GM12878 (cell line): Measurements from ENCODE around the gene SIGLEC12. TPM values are rescaled to one million over a fixed set of nuclear protein-coding genes. Genes with fewer than 3 reads are reported as not detected.

Source experiments
- ATAC-seq: fragments of 200-7000 bp; cut with Tn5 transposase; 3 replicates; pipeline ENCODE4 v1.9.1; 2020; ENCODE audit warnings: mild to moderate bottlenecking, moderate library complexity
- BruUV-seq: library from RNA; stranded (reverse); fragments of 400-500 nt; replicated peaks from 2 replicates; lab custom pipeline; 2021; lab: Mats Ljungman, UMichigan
- CTCF ChIA-PET: fragments of 300-600 bp; sonication (Branson Sonifier 250); formaldehyde crosslinking; extraction: SDS; loops from one replicate; lab custom pipeline; 2021; ENCODE audit warnings: inconsistent platforms; lab: Yijun Ruan, JAX
- POLR2A ChIA-PET: fragments of 350-600 bp; formaldehyde crosslinking; extraction: SDS; loops from one replicate; lab custom pipeline; 2021; ENCODE audit warnings: inconsistent platforms; lab: Charles Lee
- RAD21 ChIA-PET: fragments of 300-600 bp; sonication (Branson Sonifier 250); formaldehyde crosslinking; loops from one replicate; lab custom pipeline; 2023; ENCODE audit warnings: antibody characterized with exemption; ENCODE audit not compliant: unreplicated experiment; lab: Charles Lee
- SMC1A ChIA-PET: fragments of 300-600 bp; sonication (Branson Sonifier 250); formaldehyde crosslinking; loops from one replicate; lab custom pipeline; 2023; ENCODE audit not compliant: unreplicated experiment, uncharacterized antibody; lab: Charles Lee
- DNase-seq: peaks from one replicate; pipeline ENCODE4 v3.0.0-alpha.2; 2011; ENCODE audit warnings: low read depth, low spot score
- FAIRE-seq: peaks from 3 replicates; lab custom pipeline; 2011; peaks lifted over from hg19 to GRCh38; lab: Jason Lieb, UNC
- H2AFZ ChIP-seq: 2 replicates; pipeline ENCODE4 v1.6.0; 2011; ENCODE audit warnings: low read depth, low read length, control low read depth; ENCODE audit not compliant: control insufficient read depth
- H3K27ac ChIP-seq: 2 replicates; pipeline ENCODE4 v1.5.1; 2011; ENCODE audit warnings: control low read depth; ENCODE audit not compliant: control insufficient read depth, insufficient read depth
- H3K27me3 ChIP-seq, 2 experiments: replicated peaks in 1 of 2; 2 replicates each; pipeline versions ENCODE4 v1.6.0 to v1.6.1; 2011; ENCODE audit warnings: low read length in 1 of 2; ENCODE audit not compliant: control insufficient read depth in 2 of 2, insufficient read depth in 2 of 2
- H3K36me3 ChIP-seq, 2 experiments: 2 replicates each; pipeline ENCODE4 v1.5.1; 2011; ENCODE audit warnings: low read length in 1 of 2; ENCODE audit not compliant: control insufficient read depth in 2 of 2, insufficient read depth in 2 of 2
- H3K4me1 ChIP-seq: 2 replicates; pipeline ENCODE4 v1.6.1; 2011; ENCODE audit warnings: mild to moderate bottlenecking, low read length, moderate library complexity, mixed read lengths; ENCODE audit not compliant: control insufficient read depth, insufficient read depth
- H3K4me2 ChIP-seq: 2 replicates; pipeline ENCODE4 v1.6.0; 2011; ENCODE audit warnings: control low read depth; ENCODE audit not compliant: control insufficient read depth, insufficient read depth
- H3K4me3 ChIP-seq: fragments of 200-600 bp; sonication (generic); 2 replicates; pipeline ENCODE4 v1.5.1; 2016
- H3K79me2 ChIP-seq: 2 replicates; pipeline ENCODE4 v1.6.0; 2011; ENCODE audit warnings: low read length; ENCODE audit not compliant: control insufficient read depth, insufficient read depth
- H3K9ac ChIP-seq: 2 replicates; pipeline ENCODE4 v1.8.0; 2011; ENCODE audit warnings: low read length, control low read depth, mixed read lengths; ENCODE audit not compliant: control insufficient read depth, insufficient read depth
- H3K9me3 ChIP-seq: replicated peaks from 3 replicates; pipeline ENCODE4 v1.5.1; 2011; ENCODE audit warnings: mild to moderate bottlenecking, low read length; ENCODE audit not compliant: control insufficient read depth, insufficient read depth
- H4K20me1 ChIP-seq: 2 replicates; pipeline ENCODE4 v1.6.0; 2011; ENCODE audit not compliant: control insufficient read depth, insufficient read depth
- BHLHE40 ChIP-seq, 2 experiments: fragments of 450-650 bp in 1 of 2; IDR thresholded peaks; 2 replicates each; pipeline ENCODE4 v1.6.1; 2011 to 2017; ENCODE audit warnings: low read depth in 2 of 2, borderline replicate concordance in 1 of 2, improper control_type of control experiment in 1 of 2, low read length in 1 of 2, mild to moderate bottlenecking in 1 of 2
- EED ChIP-seq: sonication (generic); IDR thresholded peaks from 2 replicates; pipeline ENCODE4 v1.6.1; 2016; ENCODE audit warnings: antibody characterized with exemption, low read depth
- HDAC2 ChIP-seq: fragments of 200-600 bp; sonication (generic); IDR thresholded peaks from 2 replicates; pipeline ENCODE4 v1.6.1; 2017
- MYB ChIP-seq: fragments of 150-350 bp; IDR thresholded peaks from 2 replicates; pipeline ENCODE4 v1.6.1; 2014; ENCODE audit warnings: mild to moderate bottlenecking, low read depth, low read length, borderline replicate concordance
- RUNX3 ChIP-seq: IDR thresholded peaks from 2 replicates; pipeline ENCODE4 v1.6.1; 2012; ENCODE audit warnings: low read length, inconsistent platforms
- STAT3 ChIP-seq: IDR thresholded peaks from 2 replicates; pipeline ENCODE4 v1.6.1; 2011; ENCODE audit warnings: low read depth, low read length, improper control_type of control experiment
- WGBS: methylation state at CpG from one replicate; pipeline ENCODE4 v1.1.6; 2016; ENCODE audit warnings: low lambda C conversion rate; ENCODE audit not compliant: insufficient replicate concordance, insufficient coverage; ENCODE audit errors: missing lambda C conversion rate; 5-methylcytosine and 5-hydroxymethylcytosine counted together
- in situ Hi-C: fragments of 300-500 bp; cut with MboI; formaldehyde crosslinking; loops from 9 replicates; pipeline ENCODE4 v1.14.3; 2018; ENCODE audit warnings: mixed read lengths
- intact Hi-C: fragments of 100-400 bp; cut with micrococcal nuclease; formaldehyde crosslinking; loops from one replicate; pipeline ENCODE4 v1.14.2; 2022; ENCODE audit not compliant: unreplicated experiment
- polyA plus RNA-seq, 11 experiments: library from polyadenylated mRNA; depleted of rRNA in 4 of 11; unstranded in 6 of 11; stranded (reverse) in 5 of 11; fragments of >200 nt; fragmentation: Nextera tagmentation in 4 of 11; fragmentation: Illumina TruSeq in 1 of 11; extraction: Ambion mirVana in 4 of 11; extraction: Trizol in 1 of 11; gene quantifications; 1 replicate in 1 of 11; 2 replicates in 10 of 11; pipeline versions ENCODE4 v1.2.1 to v1.2.3, GENCODE V29; 2011 to 2016; ENCODE audit warnings: inconsistent platforms in 2 of 11, missing spikeins in 2 of 11, low read depth in 1 of 11
- total RNA-seq, 4 experiments: library from RNA; depleted of rRNA in 3 of 4; stranded (reverse); fragments of >200 nt in 3 of 4; fragmentation: Illumina TruSeq in 1 of 4; extraction: Trizol in 1 of 4; gene quantifications; 2 replicates each; pipeline versions ENCODE4 v1.2.1 to v1.2.3, GENCODE V29; 2013 to 2021
- TF ChIP-seq, protein P1 (sequence below): fragments of 150-350 bp; IDR thresholded peaks from 2 replicates; pipeline ENCODE4 v1.6.1; 2014; ENCODE audit warnings: mild to moderate bottlenecking, low read depth, low read length
- TF ChIP-seq, protein P2 (sequence below): IDR thresholded peaks from 2 replicates; pipeline ENCODE4 v1.6.1; 2012; ENCODE audit warnings: low read depth, low read length, improper control_type of control experiment

SIGLEC12 gene
- total and polyA plus RNA-seq, 10 of the 15 experiments (the other 5 are each of a cell fraction or from before 2014, with no cell fraction given), result 0.03 to 0.18 (median 0.06) TPM; not detected in 5

DNA sequence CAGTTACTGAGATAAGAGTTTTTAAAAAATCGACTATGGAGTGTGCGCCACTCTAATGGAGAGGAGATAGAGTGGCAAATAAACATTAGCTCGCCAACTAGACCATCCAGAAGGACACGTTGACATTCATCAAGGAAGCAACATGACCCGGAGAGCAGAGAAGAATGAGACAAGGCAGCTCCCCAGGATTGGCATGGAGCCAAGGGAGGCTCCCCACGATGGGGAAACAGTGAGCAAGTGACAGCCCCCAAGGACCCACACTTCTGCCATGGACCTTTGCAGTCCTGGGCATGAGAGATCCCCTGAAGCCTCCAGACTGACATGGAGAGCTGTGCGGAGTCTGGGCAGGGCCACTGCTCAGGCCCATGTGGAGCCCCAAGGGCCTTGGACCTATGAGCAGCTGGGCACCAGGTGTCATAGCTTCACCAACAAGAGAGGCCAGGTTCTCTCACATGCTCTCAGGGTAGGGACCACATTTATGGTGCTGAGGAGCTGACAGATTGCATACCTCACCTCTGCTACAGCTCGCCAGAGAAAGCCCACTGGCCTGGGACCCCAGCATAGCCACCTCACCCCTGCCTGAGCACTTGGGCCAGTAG is 23.2 kb upstream of the SIGLEC12 start (continued):
- no peak for TF ChIP-seq HDAC2

DNA sequence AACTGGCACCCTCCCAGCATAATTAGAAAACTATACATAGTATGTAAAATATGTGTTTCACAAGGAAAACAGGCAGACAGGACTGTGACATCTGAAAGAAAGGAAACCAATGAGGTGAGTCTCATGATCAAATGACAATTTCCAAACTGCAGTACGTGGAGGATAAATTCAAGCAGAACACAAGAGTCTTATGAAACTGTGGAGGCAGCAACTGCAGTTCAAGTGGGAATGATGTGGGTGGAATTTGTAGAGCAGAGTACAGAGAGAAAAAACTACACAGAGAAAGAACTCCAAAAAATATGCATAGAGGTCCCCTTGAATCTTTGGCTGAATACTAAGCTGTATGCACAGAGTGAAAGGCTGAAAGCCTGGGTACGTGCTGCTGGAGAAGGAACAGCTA is 20.2 kb upstream of the SIGLEC12 start:
- no peaks in the 10 kb centered on the region for H3K36me3 ChIP-seq
- H4K20me1 ChIP-seq, result no peaks in the 10 kb centered on the region
- TF ChIP-seq MYB (no peak), BHLHE40 (IDR thresholded peaks at IDR 0.05; ENCODE audit: borderline replicate concordance in 1 of 2, low read depth in 2 of 2, low read length in 1 of 2) (no peak), EED (no peak), STAT3 (no peak), RUNX3 (no peak)
- TF ChIP-seq, protein P1, sequence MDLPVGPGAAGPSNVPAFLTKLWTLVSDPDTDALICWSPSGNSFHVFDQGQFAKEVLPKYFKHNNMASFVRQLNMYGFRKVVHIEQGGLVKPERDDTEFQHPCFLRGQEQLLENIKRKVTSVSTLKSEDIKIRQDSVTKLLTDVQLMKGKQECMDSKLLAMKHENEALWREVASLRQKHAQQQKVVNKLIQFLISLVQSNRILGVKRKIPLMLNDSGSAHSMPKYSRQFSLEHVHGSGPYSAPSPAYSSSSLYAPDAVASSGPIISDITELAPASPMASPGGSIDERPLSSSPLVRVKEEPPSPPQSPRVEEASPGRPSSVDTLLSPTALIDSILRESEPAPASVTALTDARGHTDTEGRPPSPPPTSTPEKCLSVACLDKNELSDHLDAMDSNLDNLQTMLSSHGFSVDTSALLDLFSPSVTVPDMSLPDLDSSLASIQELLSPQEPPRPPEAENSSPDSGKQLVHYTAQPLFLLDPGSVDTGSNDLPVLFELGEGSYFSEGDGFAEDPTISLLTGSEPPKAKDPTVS, result no peak
- TF ChIP-seq, protein P2, sequence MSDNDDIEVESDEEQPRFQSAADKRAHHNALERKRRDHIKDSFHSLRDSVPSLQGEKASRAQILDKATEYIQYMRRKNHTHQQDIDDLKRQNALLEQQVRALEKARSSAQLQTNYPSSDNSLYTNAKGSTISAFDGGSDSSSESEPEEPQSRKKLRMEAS, result no peak
- no peak for FAIRE-seq
- H3K27ac ChIP-seq, result no peak overlapping the region
- no peaks in the 10 kb centered on the region for H3K4me1 ChIP-seq
- BruUV-seq, result no TSS peak
- SMC1A ChIA-PET, result interaction anchor here (0.9 kb wide), 1 partner anchor 135 kb away, joined by 3 read pairs; no protein-coding TSS in a partner anchor
- H2AFZ ChIP-seq, result no peak overlapping the region
- no peak for ATAC-seq
- no peak for DNase-seq
- CTCF ChIA-PET, result interaction anchor here (1.5 kb wide), 1 partner anchor 135 kb away, joined by 3 read pairs; no protein-coding TSS in a partner anchor
- no peaks in the 10 kb centered on the region for H3K79me2 ChIP-seq
- in situ Hi-C loops, result no loop called here
- intact Hi-C loops, result no loop called here
- no peaks in the 10 kb centered on the region for H3K9me3 ChIP-seq
- H3K4me3 ChIP-seq, result no peak overlapping the region
- RAD21 ChIA-PET, result interaction anchor here (1.3 kb wide), 1 partner anchor 135 kb away, joined by 4 read pairs; no protein-coding TSS in a partner anchor
- WGBS, result 0% methylated on average over 2 of the region's 2 CpGs
- POLR2A ChIA-PET, result no interaction called here
- H3K27me3 ChIP-seq, result no peaks in the 10 kb centered on the region; a peak in 1 of 4 replicates
- no peak overlapping the region for H3K4me2 ChIP-seq
- no peak overlapping the region for H3K9ac ChIP-seq
